NCI-H748 (cell line): Measurements from ENCODE around the gene MTFP1.
A peak's percentile ranks its signal among the peaks of the same experiment; 100 is the strongest.
"Not testable (repeated sequence)": the region's sequence is repeated elsewhere in the genome, so short reads cannot be mapped to it uniquely, and the experiment has no call there.

ENCODE experiments used
- DNase-seq: peaks from one replicate; lab custom pipeline; 2025; ENCODE audit not compliant: unreplicated experiment; lab: John Stamatoyannopoulos, UW

Gene MTFP1

DNA sequence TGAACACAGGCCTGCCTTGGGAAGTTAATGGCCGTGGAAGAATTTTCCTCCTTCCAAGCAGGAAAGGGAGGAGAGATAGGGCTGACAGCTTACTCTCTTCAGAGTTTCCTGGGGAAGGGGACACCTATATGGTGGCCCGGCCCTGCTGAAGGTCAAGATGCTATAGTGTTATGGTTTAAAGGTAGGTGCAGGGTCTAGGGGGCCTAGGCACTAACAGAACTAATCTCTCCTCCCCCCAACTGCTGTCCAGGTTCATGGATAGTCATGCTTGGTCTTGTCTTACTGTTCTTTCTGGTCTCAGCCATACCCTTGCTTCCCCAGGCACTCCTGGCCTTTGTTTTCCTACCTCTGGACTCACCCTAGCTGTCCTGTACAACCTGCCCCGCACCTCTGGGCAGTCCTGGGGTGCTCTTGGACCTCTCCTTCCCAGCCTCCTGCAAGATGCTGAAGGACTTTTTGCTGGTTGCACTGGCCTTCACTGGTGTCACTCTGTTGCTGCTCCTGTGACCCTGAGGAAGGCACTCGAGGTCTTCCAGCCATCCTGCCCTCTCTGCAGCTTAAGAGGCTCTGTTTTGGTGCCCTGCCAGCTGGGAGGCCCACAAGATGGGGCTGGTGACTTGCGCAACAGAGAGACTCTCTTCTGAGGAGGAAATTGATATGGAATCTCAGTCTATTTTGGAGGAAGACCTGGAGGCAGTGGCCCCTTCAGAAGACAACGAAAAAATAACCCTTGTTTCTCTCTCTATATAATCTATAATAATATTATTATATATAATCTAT is 28.4 kb downstream of the MTFP1 start:
- DNase-seq: peak; percentile 14

DNA sequence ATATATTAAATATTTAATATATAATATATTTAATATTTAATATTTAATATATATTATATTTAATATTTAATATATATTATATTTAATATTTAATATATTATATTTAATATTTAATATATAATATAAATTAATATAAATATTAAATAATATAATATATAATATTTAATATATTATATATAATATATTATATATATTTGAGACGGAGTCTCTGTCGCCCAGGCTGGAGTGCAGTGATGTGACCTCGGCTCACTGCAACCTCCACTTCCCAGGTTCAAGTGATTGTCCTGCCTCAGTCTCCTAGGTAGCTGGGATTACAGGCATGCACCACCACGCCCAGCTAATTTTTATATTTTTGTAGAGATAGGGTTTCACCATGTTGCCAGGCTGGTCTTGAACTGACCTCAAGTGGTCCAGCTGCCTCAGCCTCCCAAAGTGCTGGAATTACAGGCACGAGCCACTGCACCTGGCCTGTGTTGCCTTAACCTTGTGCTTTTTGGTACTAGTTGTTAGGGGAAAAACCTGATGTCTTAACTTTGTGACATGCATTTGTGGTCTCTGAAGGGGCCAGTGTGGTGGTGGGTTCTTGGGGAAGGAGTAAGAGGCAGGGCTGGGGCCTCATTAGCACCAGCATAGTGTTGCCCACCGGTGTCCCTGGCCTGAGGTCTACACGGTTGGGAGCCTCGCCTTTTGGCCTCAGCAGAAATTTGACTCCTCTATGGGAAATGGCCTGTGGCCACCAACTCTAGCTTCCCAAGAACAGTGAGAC is 29.7 kb downstream of the MTFP1 start:
- no peak for DNase-seq

DNA sequence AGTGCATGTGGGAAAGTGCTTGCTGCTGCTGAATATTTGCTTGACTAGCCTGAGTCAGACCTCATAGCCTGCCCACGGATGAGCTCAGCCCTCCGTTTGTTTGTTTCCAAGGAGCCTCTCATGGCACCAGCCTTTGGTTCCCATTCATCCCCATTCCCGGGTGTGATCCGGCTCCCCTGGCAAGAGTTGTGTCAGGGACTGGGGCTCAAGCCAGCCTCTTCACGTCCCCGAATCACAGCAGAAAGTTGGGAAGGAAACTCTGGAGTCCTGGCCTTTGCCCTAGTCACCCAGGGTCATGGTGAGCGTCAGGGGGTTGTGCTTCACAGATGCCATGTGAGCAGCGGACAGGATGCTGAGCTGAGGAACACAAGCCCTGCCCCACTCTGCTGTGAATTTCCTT is 32.4 kb downstream of the MTFP1 start:
- no peak for DNase-seq

DNA sequence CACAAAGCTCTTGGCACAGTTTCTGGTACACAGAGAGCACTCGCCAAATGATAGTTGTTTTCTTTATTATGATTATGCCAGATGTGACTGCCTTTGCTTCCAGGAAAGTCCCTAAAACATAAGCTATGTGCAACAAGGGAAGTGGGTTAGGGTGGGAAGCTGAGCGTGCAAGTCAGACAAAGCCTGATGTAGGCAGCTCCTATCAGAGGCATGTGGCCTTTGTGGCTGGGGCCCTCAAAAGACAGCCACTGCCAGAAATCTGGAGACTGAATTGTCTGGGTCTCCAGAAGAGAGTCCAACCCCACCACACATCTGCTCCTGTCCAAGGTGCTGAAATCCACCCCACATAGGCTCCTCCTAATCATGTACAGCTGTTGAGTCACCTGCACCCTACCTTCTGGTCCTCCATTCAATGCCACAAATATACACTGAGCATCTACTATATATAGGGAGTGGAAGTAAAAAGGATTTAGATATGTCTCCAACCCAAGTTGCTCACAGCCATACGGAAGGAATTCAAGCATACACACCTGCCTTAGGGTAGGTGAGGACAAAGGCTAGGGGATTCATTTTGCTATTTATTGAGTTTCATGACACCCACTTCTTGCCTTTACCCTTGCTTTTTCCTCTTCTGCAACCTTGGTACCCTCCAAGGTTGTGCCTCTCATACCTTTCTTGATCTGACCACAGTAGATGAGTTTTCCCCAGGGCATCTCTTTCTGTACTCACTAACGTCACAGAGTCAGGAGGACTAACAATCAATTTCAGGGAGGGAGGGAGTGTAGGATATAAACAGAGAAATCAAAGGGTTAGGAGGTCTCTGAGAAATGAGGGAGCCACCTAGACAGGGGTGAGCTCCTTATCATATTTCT is 33.8 kb downstream of the MTFP1 start:
- no peak for DNase-seq

DNA sequence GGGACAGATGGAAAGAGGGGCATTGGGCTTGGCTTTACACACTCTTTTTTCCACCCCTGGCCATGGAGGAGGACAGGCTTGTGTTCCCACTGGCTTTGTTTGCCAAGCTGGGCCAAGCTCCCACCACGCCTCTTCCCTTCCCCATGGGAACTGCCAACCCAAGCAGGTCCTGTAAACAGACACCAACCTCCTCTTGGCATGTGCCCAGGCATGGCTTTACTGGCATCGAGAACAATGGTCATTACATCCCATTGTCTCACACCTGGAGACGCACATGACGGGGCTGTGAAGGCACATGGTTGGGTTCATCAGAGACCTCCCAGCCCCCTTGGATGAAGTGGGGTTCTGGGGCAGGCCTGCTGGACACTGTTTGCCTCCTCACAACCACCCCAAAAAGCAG is 34.6 kb downstream of the MTFP1 start:
- peak; percentile 6 for DNase-seq

DNA sequence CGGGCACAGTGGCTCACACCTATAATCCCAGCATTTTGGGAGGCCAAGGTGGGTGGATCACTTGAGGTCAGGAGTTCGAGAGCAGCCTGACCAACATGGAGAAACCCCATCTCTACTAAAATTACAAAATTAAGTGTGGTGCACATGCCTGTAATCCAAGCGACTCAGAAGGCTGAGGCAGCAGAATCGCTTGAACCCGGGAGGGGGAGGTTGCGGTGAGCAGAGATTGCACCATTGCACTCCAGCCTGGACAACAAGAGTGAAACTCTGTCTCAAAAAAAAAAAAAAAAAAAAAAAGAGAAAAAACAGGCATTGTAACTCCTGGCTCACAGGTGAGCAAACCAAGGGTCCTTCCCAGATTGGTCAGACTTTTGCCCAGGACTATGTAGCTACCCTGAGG is 35.0 kb downstream of the MTFP1 start:
- DNase-seq: not testable (repeated sequence)

DNA sequence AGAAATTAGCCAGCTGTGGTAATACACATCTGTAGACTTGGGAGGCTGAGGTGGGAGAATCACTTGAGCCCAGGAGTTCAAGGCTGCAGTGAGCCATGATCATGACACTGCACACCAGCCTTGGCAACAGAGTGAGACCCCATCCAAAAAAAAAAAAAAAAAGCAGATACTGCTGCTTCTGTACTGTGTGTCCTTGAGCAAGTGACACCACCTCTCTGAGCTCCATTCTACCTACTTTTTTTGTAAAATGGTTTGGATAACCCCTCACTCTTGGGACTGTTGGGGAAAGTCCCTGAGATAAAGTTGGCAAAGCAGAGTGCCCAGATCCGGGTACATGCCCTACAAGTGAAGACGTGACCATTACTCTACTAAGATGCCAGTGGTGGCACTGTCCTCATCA is 43.6 kb downstream of the MTFP1 start:
- DNase-seq: no peak

DNA sequence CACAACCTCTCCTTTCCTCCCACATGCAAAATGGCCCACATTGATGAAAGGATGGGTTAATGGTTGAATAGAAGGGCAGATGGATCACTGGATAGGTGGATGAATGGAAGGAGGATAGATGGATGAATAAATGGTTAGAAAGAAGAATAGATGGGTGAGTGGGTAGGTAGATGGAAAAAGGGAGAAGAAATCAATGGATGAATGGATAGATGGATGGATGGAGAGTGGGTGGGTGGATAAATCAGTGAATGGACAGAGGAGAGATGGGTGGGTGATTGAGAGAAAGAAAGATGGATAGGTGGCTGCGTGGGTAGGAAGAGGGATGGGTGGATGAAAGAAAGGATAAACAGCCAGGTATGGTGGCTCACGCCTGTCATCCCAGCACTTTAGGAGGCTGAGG is 45.1 kb downstream of the MTFP1 start:
- no peak for DNase-seq

DNA sequence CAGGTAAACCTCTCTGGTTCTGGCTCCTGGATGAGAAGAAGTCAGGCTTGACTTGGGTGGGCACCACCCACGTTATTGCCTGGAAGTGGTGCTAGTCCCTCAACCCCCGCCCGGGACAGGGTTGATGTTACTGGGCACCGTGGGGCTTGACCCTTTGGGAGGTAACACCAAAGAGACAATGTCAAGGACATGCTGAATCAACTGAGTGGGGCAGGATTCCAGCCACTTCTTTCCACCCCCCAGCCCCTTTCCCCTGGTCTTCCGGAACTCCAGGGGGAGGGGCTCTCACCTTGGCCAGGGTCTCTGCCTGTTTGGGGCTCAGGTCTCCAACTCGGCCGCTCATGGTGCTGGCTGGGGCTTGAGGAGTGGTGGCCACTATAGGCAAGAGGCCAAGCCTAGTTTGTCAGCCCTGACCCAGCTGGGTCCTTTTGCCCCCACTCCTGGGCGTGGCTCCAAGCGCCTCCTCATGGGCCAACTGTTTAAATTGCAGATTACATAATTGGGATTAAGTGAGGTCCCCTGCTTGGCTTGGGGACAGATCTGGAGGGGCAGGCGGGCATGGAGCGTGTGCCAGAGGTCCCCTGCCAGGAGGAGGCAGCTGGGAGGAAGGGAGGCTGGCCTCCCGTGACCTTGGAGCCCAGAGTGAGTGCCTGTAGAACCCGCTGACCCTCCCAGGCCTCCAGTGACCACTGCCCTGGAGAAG is 46.2 kb downstream of the MTFP1 start, which contains the start of gene SEC14L3:
TSS of gene SEC14L3 (minus strand) at position 402 of the 703 bp plus-strand sequence. CDS start at position 343, 59 bp downstream.
- peak; percentile 7 for DNase-seq

DNA sequence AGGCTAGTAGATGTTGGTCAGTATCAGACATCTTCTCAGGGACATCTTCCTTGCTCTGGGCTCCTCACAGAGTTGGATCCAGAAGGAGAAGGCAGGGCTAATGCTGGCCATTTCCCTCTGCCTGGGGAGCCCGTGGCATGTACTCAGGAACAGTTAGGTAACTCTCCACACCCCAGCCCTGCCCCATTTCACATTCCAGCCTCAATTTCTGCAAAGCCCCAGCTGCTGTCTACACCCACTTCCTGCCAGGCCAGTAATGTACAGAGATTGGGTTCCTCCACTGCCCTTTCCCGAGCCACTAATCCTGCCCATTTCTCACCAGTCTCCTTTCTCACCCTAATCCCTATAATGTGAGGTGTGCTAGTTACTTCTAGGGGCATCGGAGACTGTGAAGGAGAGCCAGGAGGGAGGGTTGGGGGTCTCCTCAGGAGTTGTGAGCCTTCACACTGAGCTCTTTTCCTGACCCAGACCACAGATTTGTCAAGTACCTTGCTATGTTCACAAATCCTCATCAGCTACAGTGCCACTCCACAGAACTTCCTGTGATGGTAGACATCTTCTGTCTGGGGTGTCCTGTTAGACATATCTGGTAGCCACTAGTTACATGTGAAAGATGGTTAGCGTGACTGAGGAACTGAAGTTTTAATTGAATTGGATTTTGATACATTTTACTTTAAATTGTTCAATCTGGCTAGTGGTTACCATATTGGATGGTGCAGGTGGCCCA is 47.6 kb downstream of the MTFP1 start:
- no peak for DNase-seq

DNA sequence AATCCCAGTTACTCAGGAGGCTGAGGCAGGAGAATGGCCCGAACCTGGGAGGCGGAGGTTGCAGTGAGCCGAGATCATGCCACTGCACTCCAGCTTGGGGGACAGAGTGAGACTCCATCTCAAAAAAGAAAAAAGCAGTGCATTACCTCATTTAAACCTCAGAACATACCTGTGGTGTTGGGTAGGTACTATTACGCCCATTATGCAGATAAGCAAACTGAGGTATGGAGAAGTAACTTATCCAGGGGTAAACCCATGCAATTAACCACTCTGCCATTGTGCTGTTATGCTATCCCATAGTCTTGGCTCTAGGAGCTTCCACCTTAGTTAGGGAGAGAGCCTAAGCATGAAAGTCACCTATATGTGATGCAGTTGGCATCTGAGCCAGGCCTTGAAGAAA is 48.6 kb downstream of the MTFP1 start:
- DNase-seq: no peak

DNA sequence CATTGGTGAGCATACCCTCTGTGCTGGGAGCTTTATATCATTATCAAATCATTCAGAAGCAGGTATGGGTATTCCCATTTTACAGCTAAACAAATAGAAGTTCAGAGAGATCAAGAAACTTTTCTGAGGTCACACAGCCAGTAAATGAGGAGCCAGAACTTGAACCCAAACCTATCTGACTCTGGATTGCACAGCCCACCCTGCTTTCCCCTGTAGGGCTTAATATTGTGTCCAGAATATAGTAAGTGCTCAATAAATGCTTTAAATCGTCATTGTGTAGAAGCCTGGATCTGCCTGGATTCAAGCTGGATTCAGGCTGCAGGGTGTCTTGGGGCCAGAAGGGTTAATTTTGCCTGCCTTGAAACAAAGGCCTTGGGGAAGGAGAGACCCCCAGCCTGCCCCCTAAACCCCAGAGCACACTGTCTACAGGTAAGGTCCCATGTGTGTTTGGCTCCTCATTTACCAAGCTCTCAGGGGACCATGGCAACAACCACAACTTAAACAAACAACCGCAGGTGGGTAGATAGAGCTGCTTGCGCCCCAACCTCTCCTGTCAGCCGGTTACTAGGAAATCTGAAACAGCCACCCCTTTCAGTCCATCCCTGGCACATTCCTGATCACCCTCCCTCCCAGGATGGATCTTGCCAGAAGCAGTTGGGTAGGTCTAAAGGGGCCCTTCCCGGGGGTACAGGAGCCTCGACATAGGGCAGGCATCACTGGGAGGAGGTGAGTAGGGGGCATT is 49.3 kb downstream of the MTFP1 start:
- DNase-seq: peak; percentile 78
